Esophagus squamous epithelium (tissue), 4 donors: ENCODE data around the gene RBM33.

Source experiments
- POLR2A ChIP-seq, 4 donors: fragments of 450-650 bp; IDR thresholded peaks; one replicate each; pipeline ENCODE4 v1.6.1; 2017; ENCODE audit warnings: antibody characterized with exemption in 4 of 4, mild to moderate bottlenecking in 4 of 4, moderate library complexity in 3 of 4
- TF ChIP-seq, protein P1 (sequence below), 6 experiments: fragments of 450-650 bp in 4 of 6; fragments of 200-600 bp in 2 of 6; sonication (generic) in 2 of 6; IDR thresholded peaks; one replicate each; pipeline ENCODE4 v1.5.1; 2016 to 2019; ENCODE audit warnings: antibody characterized with exemption in 6 of 6, mild to moderate bottlenecking in 4 of 6, moderate library complexity in 4 of 6

- TF ChIP-seq, protein P1, sequence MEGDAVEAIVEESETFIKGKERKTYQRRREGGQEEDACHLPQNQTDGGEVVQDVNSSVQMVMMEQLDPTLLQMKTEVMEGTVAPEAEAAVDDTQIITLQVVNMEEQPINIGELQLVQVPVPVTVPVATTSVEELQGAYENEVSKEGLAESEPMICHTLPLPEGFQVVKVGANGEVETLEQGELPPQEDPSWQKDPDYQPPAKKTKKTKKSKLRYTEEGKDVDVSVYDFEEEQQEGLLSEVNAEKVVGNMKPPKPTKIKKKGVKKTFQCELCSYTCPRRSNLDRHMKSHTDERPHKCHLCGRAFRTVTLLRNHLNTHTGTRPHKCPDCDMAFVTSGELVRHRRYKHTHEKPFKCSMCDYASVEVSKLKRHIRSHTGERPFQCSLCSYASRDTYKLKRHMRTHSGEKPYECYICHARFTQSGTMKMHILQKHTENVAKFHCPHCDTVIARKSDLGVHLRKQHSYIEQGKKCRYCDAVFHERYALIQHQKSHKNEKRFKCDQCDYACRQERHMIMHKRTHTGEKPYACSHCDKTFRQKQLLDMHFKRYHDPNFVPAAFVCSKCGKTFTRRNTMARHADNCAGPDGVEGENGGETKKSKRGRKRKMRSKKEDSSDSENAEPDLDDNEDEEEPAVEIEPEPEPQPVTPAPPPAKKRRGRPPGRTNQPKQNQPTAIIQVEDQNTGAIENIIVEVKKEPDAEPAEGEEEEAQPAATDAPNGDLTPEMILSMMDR (IDR thresholded peaks at IDR 0.05), result no peak
- no peak for TF ChIP-seq POLR2A (IDR thresholded peaks at IDR 0.05)
These were observed 31.8 kb upstream of the RBM33 start for GRCh38 chr7:155612658-155613057.
